ENCODE results near the gene HEATR5A.

GRCh38 chr14:31421200-31421599 lies 850 bp upstream of the HEATR5A start:
- TF ChIP-seq CTCF (IDR thresholded peaks at IDR 0.05) = no peak
- no peak for TF ChIP-seq FOSL2 (IDR thresholded peaks at IDR 0.05; ENCODE audit: borderline replicate concordance, low read depth)
- no peak for TF ChIP-seq GABPA (IDR thresholded peaks at IDR 0.05; ENCODE audit: low read depth)
- TF ChIP-seq, protein P1, sequence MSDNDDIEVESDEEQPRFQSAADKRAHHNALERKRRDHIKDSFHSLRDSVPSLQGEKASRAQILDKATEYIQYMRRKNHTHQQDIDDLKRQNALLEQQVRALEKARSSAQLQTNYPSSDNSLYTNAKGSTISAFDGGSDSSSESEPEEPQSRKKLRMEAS (IDR thresholded peaks at IDR 0.05; ENCODE audit: low read depth) = no peak
- TF ChIP-seq NFIC (IDR thresholded peaks at IDR 0.05; ENCODE audit: borderline replicate concordance) = no peak
- no peak for TF ChIP-seq POLR2AphosphoS5 (IDR thresholded peaks at IDR 0.05; ENCODE audit: low read depth, low read length)
- no peak for TF ChIP-seq FOXM1 (IDR thresholded peaks at IDR 0.05; ENCODE audit: low read depth)
- TF ChIP-seq ELF1 (IDR thresholded peaks at IDR 0.05) = no peak
- TF ChIP-seq RAD21 (IDR thresholded peaks at IDR 0.05; ENCODE audit: low read length) = no peak
- TF ChIP-seq GATA2 (CRISPR knock-in tag; IDR thresholded peaks at IDR 0.05) = no peak
- TF ChIP-seq EP300 (IDR thresholded peaks at IDR 0.05; ENCODE audit: borderline replicate concordance in 1 of 2, low read depth in 1 of 2, low read length in 1 of 2) = no peak
